HG02943 (cell line): ENCODE data around the gene TBC1D9B.

Source experiments
- ATAC-seq: cut with Tn5 transposase; IDR thresholded peaks from one replicate; pipeline ENCODE4 v1.9.1; 2021; ENCODE audit warnings: mild to moderate bottlenecking, low read depth, moderate library complexity; ENCODE audit not compliant: unreplicated experiment

TBC1D9B gene

GRCh38 chr5:179823937-179824744 is 83.6 kb downstream of the TBC1D9B start:
- ATAC-seq = no peak

GRCh38 chr5:179822444-179822990 is 85.2 kb downstream of the TBC1D9B start:
- ATAC-seq = no peak

- no peak for ATAC-seq
These were observed 85.7 kb downstream of the TBC1D9B start for GRCh38 chr5:179822059-179822432.

- ATAC-seq = peak; percentile 45
These were observed 86.2 kb downstream of the TBC1D9B start for GRCh38 chr5:179821298-179822058.

GRCh38 chr5:179820483-179821297 is 87.0 kb downstream of the TBC1D9B start, which contains the start of gene SQSTM1:
TSS of gene SQSTM1 (plus strand) at chr5:179820905. CDS start at chr5:179820937, 32 bp downstream.
- ATAC-seq = peak; percentile 34

- ATAC-seq = no peak
These were observed 87.6 kb downstream of the TBC1D9B start for GRCh38 chr5:179820127-179820482.

GRCh38 chr5:179819296-179820126 is 88.2 kb downstream of the TBC1D9B start:
- no peak for ATAC-seq

- ATAC-seq = peak; percentile 60
These were observed 88.9 kb downstream of the TBC1D9B start for GRCh38 chr5:179818746-179819295.

- ATAC-seq = no peak
These were observed 89.6 kb downstream of the TBC1D9B start for GRCh38 chr5:179817890-179818745.

GRCh38 chr5:179817470-179817840 is 90.2 kb downstream of the TBC1D9B start:
- no peak for ATAC-seq

GRCh38 chr5:179816796-179817469 is 90.8 kb downstream of the TBC1D9B start:
- no peak for ATAC-seq

- ATAC-seq = no peak
These were observed 91.3 kb downstream of the TBC1D9B start for GRCh38 chr5:179816401-179816795.

- ATAC-seq = no peak
These were observed 92.0 kb downstream of the TBC1D9B start for GRCh38 chr5:179815491-179816249.

GRCh38 chr5:179814090-179814489 is 93.6 kb downstream of the TBC1D9B start:
- ATAC-seq = no peak

GRCh38 chr5:179812997-179813607 is 94.6 kb downstream of the TBC1D9B start:
- no peak for ATAC-seq

- ATAC-seq = no peak
These were observed 95.4 kb downstream of the TBC1D9B start for GRCh38 chr5:179812135-179812825.
